A549 (cell line): ENCODE results near the gene CBY1. TPM values are rescaled to one million over a fixed set of nuclear protein-coding genes. Genes with fewer than 3 reads are reported as not detected.

Source experiments
- ATAC-seq, 2 experiments: fragments of 200-7000 bp in 1 of 2; fragments of >200 bp in 1 of 2; cut with Nextera tagmentation in 1 of 2; cut with Tn5 transposase in 1 of 2; 3 replicates each; pipeline versions ENCODE4 v1.8.0 to v1.9.1; 2018 to 2020; ENCODE audit warnings: mild to moderate bottlenecking in 1 of 2, moderate library complexity in 1 of 2
- CTCF ChIA-PET: fragments of 300-600 bp; sonication (Branson Sonifier 250); formaldehyde crosslinking; extraction: SDS; loops from one replicate; lab custom pipeline; 2021; ENCODE audit warnings: antibody characterized with exemption, inconsistent platforms; lab: Yijun Ruan, JAX
- POLR2A ChIA-PET: fragments of 350-600 bp; formaldehyde crosslinking; extraction: SDS; loops from one replicate; lab custom pipeline; 2021; ENCODE audit warnings: antibody characterized with exemption, inconsistent platforms; lab: Yijun Ruan, JAX
- DNase-seq, 2 experiments: peaks; one replicate each; pipeline versions ENCODE4 v3.0.0 to v3.0.0-alpha.2; 2011 to 2016; ENCODE audit warnings: low read depth in 1 of 2, low spot score in 1 of 2
- FAIRE-seq: peaks from 2 replicates; lab custom pipeline; 2011; peaks lifted over from hg19 to GRCh38; lab: Jason Lieb, UNC
- H3K27ac ChIP-seq, 2 experiments: fragments of >200 bp; sonication (Bioruptor Twin); formaldehyde crosslinking; 3 replicates each; pipeline ENCODE4 v1.5.1; 2016 to 2017
- H3K4me1 ChIP-seq: fragments of >200 bp; sonication (Bioruptor Twin); formaldehyde crosslinking; 3 replicates; pipeline ENCODE4 v1.6.1; 2016
- H3K4me2 ChIP-seq: fragments of >200 bp; sonication (Bioruptor Twin); formaldehyde crosslinking; 3 replicates; pipeline ENCODE4 v1.6.1; 2016
- H3K4me3 ChIP-seq: fragments of >200 bp; sonication (Bioruptor Twin); formaldehyde crosslinking; 3 replicates; pipeline ENCODE4 v1.5.1; 2016
- H3K9me3 ChIP-seq: fragments of >200 bp; sonication (Bioruptor Twin); formaldehyde crosslinking; 3 replicates; pipeline ENCODE4 v1.6.1; 2016
- ATOH8 ChIP-seq: fragments of 250-450 bp; sonication (Bioruptor Pico); IDR thresholded peaks from 2 replicates; pipeline ENCODE4 v1.5.0; 2020; ENCODE audit warnings: low read depth, mild to moderate bottlenecking, moderate library complexity
- CBX2 ChIP-seq: fragments of 200-600 bp; sonication (generic); IDR thresholded peaks from 2 replicates; pipeline ENCODE4 v1.6.1; 2016; ENCODE audit warnings: low read depth, mild to moderate bottlenecking, borderline replicate concordance
- CTCF ChIP-seq: fragments of >200 bp; sonication (Bioruptor Twin); formaldehyde crosslinking; IDR thresholded peaks from 3 replicates; pipeline ENCODE4 v1.5.1; 2016
- EHF ChIP-seq: fragments of 250-450 bp; sonication (Bioruptor Pico); IDR thresholded peaks from 2 replicates; pipeline ENCODE4 v1.5.0; 2020; ENCODE audit warnings: mild to moderate bottlenecking
- EHMT2 ChIP-seq: fragments of 200-600 bp; sonication (generic); IDR thresholded peaks from 2 replicates; pipeline ENCODE4 v1.6.1; 2016; ENCODE audit warnings: antibody characterized with exemption, low read depth, mild to moderate bottlenecking, moderate library complexity
- FOSL2 ChIP-seq, 2 experiments: fragments of 450-650 bp in 1 of 2; fragments of >200 bp in 1 of 2; sonication (Bioruptor Twin) in 1 of 2; formaldehyde crosslinking; IDR thresholded peaks; 2 replicates each; pipeline versions ENCODE4 v1.5.0 to v1.6.1; 2016 to 2020; ENCODE audit warnings: mild to moderate bottlenecking in 1 of 2, moderate library complexity in 1 of 2
- HDAC2 ChIP-seq: fragments of 200-600 bp; sonication (generic); IDR thresholded peaks from 2 replicates; pipeline ENCODE4 v1.6.1; 2016
- HES2 ChIP-seq: fragments of >200 bp; sonication (Bioruptor Twin); formaldehyde crosslinking; IDR thresholded peaks from 2 replicates; pipeline ENCODE4 v1.6.1; 2016
- HOXB5 ChIP-seq: fragments of 250-450 bp; sonication (Bioruptor Pico); IDR thresholded peaks from 2 replicates; pipeline ENCODE4 v1.5.0; 2020; ENCODE audit warnings: mild to moderate bottlenecking, moderate library complexity
- JUN ChIP-seq, 2 experiments: fragments of >200 bp; sonication (Bioruptor Twin); formaldehyde crosslinking; IDR thresholded peaks; 2 replicates in 1 of 2; 3 replicates in 1 of 2; pipeline ENCODE4 v1.6.1; 2016 to 2017
- KDM5A ChIP-seq: fragments of 200-600 bp; sonication (generic); IDR thresholded peaks from 2 replicates; pipeline ENCODE4 v1.6.1; 2016; ENCODE audit warnings: antibody characterized with exemption, mild to moderate bottlenecking
- MAFK ChIP-seq: fragments of 450-650 bp; IDR thresholded peaks from 2 replicates; pipeline ENCODE4 v1.6.1; 2014; ENCODE audit not compliant: partially characterized antibody
- MAZ ChIP-seq: fragments of 150-350 bp; IDR thresholded peaks from 2 replicates; pipeline ENCODE4 v1.6.1; 2014; ENCODE audit warnings: antibody characterized with exemption, low read depth, low read length, borderline replicate concordance
- NFE2L2 ChIP-seq: fragments of 150-350 bp; conservative IDR thresholded peaks from 2 replicates; pipeline ENCODE4 v1.6.1; 2014; ENCODE audit warnings: low read length
- NPAS2 ChIP-seq: fragments of 250-450 bp; sonication (Bioruptor Pico); IDR thresholded peaks from 2 replicates; pipeline ENCODE4 v1.8.0; 2022; ENCODE audit warnings: mild to moderate bottlenecking, moderate library complexity, borderline replicate concordance
- PBX3 ChIP-seq: IDR thresholded peaks from 2 replicates; pipeline ENCODE4 v1.6.1; 2012
- POLR2AphosphoS2 ChIP-seq: conservative IDR thresholded peaks from 2 replicates; pipeline ENCODE4 v1.6.1; 2012; ENCODE audit warnings: low read length, improper control_type of control experiment, inconsistent platforms
- RAD21 ChIP-seq, 2 experiments: fragments of >200 bp in 1 of 2; sonication (Bioruptor Twin) in 1 of 2; formaldehyde crosslinking in 1 of 2; IDR thresholded peaks in 1 of 2; conservative IDR thresholded peaks in 1 of 2; 2 replicates in 1 of 2; 3 replicates in 1 of 2; pipeline ENCODE4 v1.6.1; 2012 to 2018; ENCODE audit warnings: inconsistent platforms in 1 of 2
- REST ChIP-seq: fragments of 200-600 bp; sonication (generic); IDR thresholded peaks from 2 replicates; pipeline ENCODE4 v1.6.1; 2016; ENCODE audit warnings: antibody characterized with exemption, mild to moderate bottlenecking, moderate library complexity
- RFX5 ChIP-seq: fragments of 450-650 bp; IDR thresholded peaks from 2 replicates; pipeline ENCODE4 v1.7.1; 2014; ENCODE audit warnings: antibody characterized with exemption, mild to moderate bottlenecking, moderate library complexity
- TFCP2L1 ChIP-seq: fragments of 250-450 bp; sonication (Bioruptor Pico); IDR thresholded peaks from 2 replicates; pipeline ENCODE4 v1.5.0; 2021; ENCODE audit warnings: mild to moderate bottlenecking
- TP53 ChIP-seq: fragments of 250-450 bp; sonication (Bioruptor Pico); IDR thresholded peaks from 2 replicates; pipeline ENCODE4 v1.5.0; 2021; ENCODE audit warnings: mild to moderate bottlenecking, moderate library complexity
- USF2 ChIP-seq: fragments of 450-650 bp; IDR thresholded peaks from 2 replicates; pipeline ENCODE4 v1.6.1; 2014; ENCODE audit warnings: antibody characterized with exemption
- ZC3H11A ChIP-seq: fragments of 450-650 bp; IDR thresholded peaks from 2 replicates; pipeline ENCODE4 v1.6.1; 2014; ENCODE audit warnings: antibody characterized with exemption, mild to moderate bottlenecking
- ZNF302 ChIP-seq: fragments of 250-450 bp; sonication (Bioruptor Pico); IDR thresholded peaks from 2 replicates; pipeline ENCODE4 v1.9.0; 2021; ENCODE audit warnings: inconsistent platforms, mild to moderate bottlenecking, moderate library complexity
- ZSCAN20 ChIP-seq: fragments of 250-450 bp; sonication (Bioruptor Pico); IDR thresholded peaks from 2 replicates; pipeline ENCODE4 v1.8.0; 2022; ENCODE audit warnings: mild to moderate bottlenecking, moderate library complexity
- WGBS: methylation state at CpG from one replicate; pipeline ENCODE4 v1.1.6; 2017; ENCODE audit errors: missing lambda C conversion rate; 5-methylcytosine and 5-hydroxymethylcytosine counted together
- polyA plus RNA-seq, 4 experiments: library from polyadenylated mRNA; depleted of rRNA in 3 of 4; stranded (reverse); fragments of >200 nt; fragmentation: RNase III in 1 of 4; extraction: RNeasy Plus Mini Kit Qiagen cat#74134 plus additional on column Dnase treatment in 1 of 4; gene quantifications; 2 replicates in 3 of 4; 3 replicates in 1 of 4; pipeline ENCODE4 v1.2.3, GENCODE V29; 2011 to 2017

CBY1 gene
- polyA plus RNA-seq, 2 of the 4 experiments (the other 2 are of a cell fraction), result 19.4 to 20.8 TPM

GRCh38 chr22:38632528-38632927 lies 23.9 kb upstream of the CBY1 start:
- DNase-seq (no peak), ATAC-seq (no peak), FAIRE-seq (no peak)
- Histone ChIP-seq H3K27ac (no peak overlapping the region), H3K4me3 (no peak overlapping the region), H3K9me3 (no peaks in the 10 kb centered on the region), H3K4me1 (no peaks in the 10 kb centered on the region), H3K4me2 (no peak overlapping the region)
- no peak for TF ChIP-seq KDM5A
- TF ChIP-seq USF2, result no peak
- TF ChIP-seq ZSCAN20 (CRISPR knock-in tag), result no peak
- no peak for TF ChIP-seq HOXB5 (CRISPR knock-in tag)
- TF ChIP-seq CTCF, result no peak
- TF ChIP-seq TP53 (CRISPR knock-in tag), result no peak
- TF ChIP-seq CBX2, result no peak
- TF ChIP-seq MAZ, result no peak
- TF ChIP-seq EHF (CRISPR knock-in tag), result no peak
- no peak for TF ChIP-seq REST
- TF ChIP-seq HDAC2, result no peak
- TF ChIP-seq RFX5, result no peak
- no peak for TF ChIP-seq NFE2L2
- no peak for TF ChIP-seq NPAS2 (CRISPR knock-in tag)
- no peak for TF ChIP-seq RAD21 (conservative IDR thresholded peaks at IDR 0.05 in 1 of 2, IDR thresholded peaks at IDR 0.05 in 1 of 2)
- TF ChIP-seq ZC3H11A, result no peak
- no peak for TF ChIP-seq JUN (IDR thresholded peaks at IDR 0.05)
- no peak for TF ChIP-seq FOSL2 (IDR thresholded peaks at IDR 0.05)
- no peak for TF ChIP-seq FOSL2 (CRISPR knock-in tag; IDR thresholded peaks at IDR 0.05)
- TF ChIP-seq ATOH8 (CRISPR knock-in tag), result no peak
- 72% methylated on average over 3 of the region's 3 CpGs for WGBS
- ChIA-PET CTCF (no interaction called here), POLR2A (no interaction called here)

- 97% methylated on average over 2 of the region's 2 CpGs for WGBS
- TF ChIP-seq POLR2AphosphoS2 (no peak), NPAS2 (CRISPR knock-in tag) (no peak), MAFK (no peak), TFCP2L1 (no peak), EHMT2 (no peak), HES2 (no peak), REST (no peak), PBX3 (no peak), ZNF302 (CRISPR knock-in tag) (no peak)
Observed at GRCh38 chr22:38638216-38638615, 18.2 kb upstream of the CBY1 start.

More at GRCh38 chr22:38638216-38638615, 18.2 kb upstream of the CBY1 start:
- ATAC-seq (no peak), DNase-seq (no peak), FAIRE-seq (no peak)
- Histone ChIP-seq H3K4me3 (no peak overlapping the region), H3K9me3 (no peaks in the 10 kb centered on the region), H3K27ac (no peak overlapping the region), H3K4me2 (no peak overlapping the region), H3K4me1 (no peaks in the 10 kb centered on the region)
- ChIA-PET POLR2A (no interaction called here), CTCF (no interaction called here)
